Natural killer cell treated with Interleukin-12 subunit alpha and Interleukin-12 subunit beta and Interleukin-15 and Interleukin-18, amount 100 ng/mL, for 72 hours (primary cell): ENCODE results near the gene STEAP4. TPM values are rescaled to one million over a fixed set of nuclear protein-coding genes. Genes with fewer than 3 reads are reported as not detected.

Experiments
- ATAC-seq, 2 donors: fragments of 150-1000 bp; cut with Tn5 transposase in 1 of 2; sonication (Bioruptor Pico), chemical (Tn5 transposase) in 1 of 2; 2 replicates each; pipeline ENCODE4 v1.10.0; 2021
- DNase-seq: peaks from one replicate; pipeline ENCODE4 v3.0.0; 2022; ENCODE audit warnings: low spot score
- H3K27ac Mint-ChIP-seq, 2 donors: 1 replicate in 1 of 2; 2 replicates in 1 of 2; pipeline ENCODE4 v1.8.0; 2022; ENCODE audit warnings: mixed read lengths in 2 of 2, mild to moderate bottlenecking in 1 of 2, moderate library complexity in 1 of 2
- H3K27me3 Mint-ChIP-seq, 2 donors: 1 replicate in 1 of 2; 2 replicates in 1 of 2; pipeline ENCODE4 v1.8.0; 2022; ENCODE audit warnings: mixed read lengths in 2 of 2
- H3K36me3 Mint-ChIP-seq: one replicate; pipeline ENCODE4 v1.8.0; 2022; ENCODE audit warnings: mixed read lengths
- H3K4me1 Mint-ChIP-seq, 2 donors: 1 replicate in 1 of 2; 2 replicates in 1 of 2; pipeline ENCODE4 v1.8.0; 2022; ENCODE audit warnings: low read depth in 2 of 2, mixed read lengths in 2 of 2, mild to moderate bottlenecking in 1 of 2
- H3K4me3 Mint-ChIP-seq: one replicate; pipeline ENCODE4 v1.8.0; 2022; ENCODE audit warnings: mixed read lengths
- H3K9me3 Mint-ChIP-seq: 2 replicates; pipeline ENCODE4 v1.8.0; 2022; ENCODE audit warnings: mixed read lengths
- total RNA-seq, 2 donors: library from RNA; stranded (reverse); gene quantifications; one replicate each; pipeline ENCODE4 v1.2.3, GENCODE V29; 2022

Gene STEAP4
- total RNA-seq, 2 donors from 2014 or later: not detected

- ATAC-seq: no peak
- DNase-seq: no peak
- Mint-ChIP-seq H3K9me3 (no peaks in the 10 kb centered on the region), H3K4me3 (no peak overlapping the region), H3K27ac (no peak overlapping the region), H3K4me1 (no peaks in the 10 kb centered on the region), H3K27me3 (peaks cover 18 to 32% of the 10 kb centered on the region in 2 donors), H3K36me3 (no peaks in the 10 kb centered on the region)
Observed at GRCh38 chr7:88243345-88243909, 63.3 kb downstream of the STEAP4 start.

- ATAC-seq: no peak
- H3K36me3 Mint-ChIP-seq: no peaks in the 10 kb centered on the region
Observed at GRCh38 chr7:88239852-88240251, 66.8 kb downstream of the STEAP4 start.

GRCh38 chr7:88233828-88234227 lies 72.9 kb downstream of the STEAP4 start:
- Mint-ChIP-seq H3K27ac (no peak overlapping the region), H3K36me3 (peaks cover 2% of the 10 kb centered on the region), H3K4me1 (no peaks in the 10 kb centered on the region), H3K27me3 (peaks cover 20 to 31% of the 10 kb centered on the region in 2 donors), H3K9me3 (no peaks in the 10 kb centered on the region), H3K4me3 (no peak overlapping the region)
- no peak for ATAC-seq
- no peak for DNase-seq

More at GRCh38 chr7:88239852-88240251, 66.8 kb downstream of the STEAP4 start:
- no peak overlapping the region for H3K4me3 Mint-ChIP-seq
- H3K27me3 Mint-ChIP-seq: peaks cover 6 to 19% of the 10 kb centered on the region in 2 donors
- no peaks in the 10 kb centered on the region for H3K4me1 Mint-ChIP-seq
- H3K27ac Mint-ChIP-seq: no peak overlapping the region
- no peak for DNase-seq
- no peaks in the 10 kb centered on the region for H3K9me3 Mint-ChIP-seq

GRCh38 chr7:88230646-88231045 lies 76.0 kb downstream of the STEAP4 start:
- no peak overlapping the region for H3K27ac Mint-ChIP-seq
- H3K4me1 Mint-ChIP-seq: no peaks in the 10 kb centered on the region

GRCh38 chr7:88229302-88229995 lies 77.2 kb downstream of the STEAP4 start:
- no peak overlapping the region for H3K27ac Mint-ChIP-seq
- peaks cover 10% of the 10 kb centered on the region for H3K36me3 Mint-ChIP-seq
- H3K27me3 Mint-ChIP-seq: peaks cover 14 to 28% of the 10 kb centered on the region in 2 donors
- no peak for ATAC-seq
- no peaks in the 10 kb centered on the region for H3K9me3 Mint-ChIP-seq
- H3K4me3 Mint-ChIP-seq: no peak overlapping the region
- DNase-seq: no peak
- H3K4me1 Mint-ChIP-seq: no peaks in the 10 kb centered on the region

More at GRCh38 chr7:88230646-88231045, 76.0 kb downstream of the STEAP4 start:
- Mint-ChIP-seq H3K4me3 (no peak overlapping the region), H3K27me3 (peaks cover 20 to 36% of the 10 kb centered on the region in 2 donors), H3K36me3 (peaks cover 10% of the 10 kb centered on the region), H3K9me3 (no peaks in the 10 kb centered on the region)
- ATAC-seq: peak in 1 of 2 donors; percentile 36
- DNase-seq: no peak

DNA sequence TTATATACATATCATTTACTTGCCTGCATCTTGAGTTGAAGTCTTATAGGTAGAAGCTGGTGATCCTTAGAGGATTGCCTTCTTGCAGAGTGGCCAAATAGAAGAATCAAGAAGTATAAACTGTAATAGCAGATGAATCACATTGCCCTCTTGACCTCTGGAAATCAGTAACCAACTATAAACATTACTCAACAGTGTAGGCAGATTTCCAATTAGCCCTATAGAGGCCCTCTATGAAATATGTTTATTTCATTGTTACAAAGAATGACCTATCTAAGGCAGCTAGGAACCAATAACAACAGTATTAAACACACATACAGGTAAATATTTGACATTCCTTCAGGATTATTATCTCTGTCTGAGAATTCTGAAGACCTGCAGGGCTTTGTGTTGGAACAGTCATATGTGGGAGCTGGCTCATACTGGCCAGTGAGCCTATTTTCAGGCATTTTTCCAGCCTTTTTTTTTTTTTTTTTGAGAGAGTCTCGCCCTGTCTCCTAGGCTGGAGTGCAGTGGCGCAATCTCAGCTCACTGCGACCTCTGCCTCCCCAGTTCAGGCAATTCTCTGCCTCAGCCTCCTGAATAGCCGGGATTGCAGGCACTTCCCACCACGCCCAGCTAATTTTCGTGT lies 79.7 kb downstream of the STEAP4 start:
- peaks cover 13 to 28% of the 10 kb centered on the region in 2 donors for H3K27me3 Mint-ChIP-seq
- peaks cover 10% of the 10 kb centered on the region for H3K36me3 Mint-ChIP-seq
- ATAC-seq: no peak
- no peaks in the 10 kb centered on the region for H3K9me3 Mint-ChIP-seq
- no peak for DNase-seq
- H3K4me3 Mint-ChIP-seq: no peak overlapping the region
- no peak overlapping the region for H3K27ac Mint-ChIP-seq
- H3K4me1 Mint-ChIP-seq: no peaks in the 10 kb centered on the region

DNA sequence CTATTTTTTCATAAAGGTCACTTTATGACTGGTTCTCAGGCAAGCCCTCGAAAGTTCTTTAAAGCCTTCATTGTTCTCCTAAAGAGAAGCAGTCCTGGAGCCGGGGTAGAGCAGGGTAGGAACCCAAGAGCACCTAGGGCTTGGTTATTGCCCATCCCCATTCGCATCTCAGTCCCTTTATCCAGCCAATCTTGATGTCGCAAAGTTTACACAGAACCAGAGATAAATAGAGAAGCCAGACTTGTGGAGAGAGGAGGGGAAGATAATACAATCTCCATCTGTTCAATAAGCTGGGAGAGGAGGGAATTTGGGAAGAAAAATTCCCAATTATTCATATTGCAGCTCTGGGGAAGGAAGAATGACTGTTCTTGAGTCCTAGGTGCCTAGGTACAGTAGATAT lies 80.5 kb downstream of the STEAP4 start:
- peaks cover 1 to 2% of the 10 kb centered on the region in 2 donors for H3K4me1 Mint-ChIP-seq
- no peak for ATAC-seq
- DNase-seq: no peak
- no peak overlapping the region for H3K4me3 Mint-ChIP-seq
- H3K9me3 Mint-ChIP-seq: no peaks in the 10 kb centered on the region
- H3K36me3 Mint-ChIP-seq: peaks cover 10% of the 10 kb centered on the region
- peaks cover 6 to 21% of the 10 kb centered on the region in 2 donors for H3K27me3 Mint-ChIP-seq
- no peak overlapping the region for H3K27ac Mint-ChIP-seq

DNA sequence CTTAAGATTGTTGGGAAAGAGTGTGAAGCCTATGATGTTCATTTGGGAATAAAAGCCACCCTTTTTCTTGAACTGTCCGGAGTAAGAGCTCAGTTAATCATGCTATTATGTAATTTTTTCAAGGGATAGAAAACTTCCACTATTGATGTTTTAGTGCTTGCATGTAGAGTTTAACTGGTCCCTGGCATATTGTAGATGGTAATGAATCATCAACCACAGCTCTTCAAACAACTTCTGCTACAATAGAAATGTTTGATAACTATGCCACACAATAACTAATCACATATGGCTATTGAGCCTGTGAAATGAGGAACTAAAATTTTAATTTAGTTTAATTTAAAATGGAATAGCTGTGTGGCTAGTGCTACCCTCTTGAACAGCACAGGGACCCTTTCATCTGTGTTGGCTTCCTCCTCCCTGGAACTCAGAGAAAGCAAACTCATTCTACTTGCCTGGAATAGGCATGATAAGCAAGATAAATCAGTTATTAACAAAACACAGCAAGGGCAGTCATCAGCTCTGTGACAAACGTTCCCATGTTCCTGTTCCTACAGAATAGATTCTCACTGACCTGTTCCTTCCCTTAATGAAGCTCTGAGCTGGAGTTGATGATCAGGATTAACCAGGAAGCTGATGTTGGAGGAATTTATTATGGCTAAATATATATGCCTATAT lies 82.0 kb downstream of the STEAP4 start:
- peaks cover 0 to 12% of the 10 kb centered on the region in 2 donors for H3K27me3 Mint-ChIP-seq

DNA sequence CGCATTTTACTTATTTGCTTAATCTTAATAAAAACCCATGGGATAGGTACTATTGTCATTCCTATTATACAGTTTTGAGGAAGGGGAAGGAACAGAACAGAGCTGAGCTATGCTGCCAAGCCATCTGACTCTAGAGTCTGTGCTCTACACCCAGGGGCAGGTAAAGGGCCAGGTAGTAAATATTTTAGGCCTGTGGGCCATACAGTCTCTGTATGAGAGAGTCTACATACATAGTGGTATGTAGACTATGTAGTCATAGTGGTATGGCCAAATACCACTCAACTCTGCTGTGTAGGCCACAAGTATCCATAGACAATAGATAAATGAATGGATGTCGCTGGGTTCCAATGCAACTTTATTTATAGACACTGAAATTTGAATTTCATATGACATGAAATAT lies 83.4 kb downstream of the STEAP4 start:
- peaks cover 0 to 3% of the 10 kb centered on the region in 2 donors for H3K27me3 Mint-ChIP-seq
- no peaks in the 10 kb centered on the region for H3K9me3 Mint-ChIP-seq
- H3K27ac Mint-ChIP-seq: no peak overlapping the region
- DNase-seq (no peak), ATAC-seq (no peak)
- peaks cover 8% of the 10 kb centered on the region for H3K36me3 Mint-ChIP-seq
- H3K4me3 Mint-ChIP-seq: no peak overlapping the region
- H3K4me1 Mint-ChIP-seq: peaks cover 14 to 17% of the 10 kb centered on the region in 2 donors

More for the DNA sequence above, 82.0 kb downstream of the STEAP4 start:
- no peak for DNase-seq
- H3K27ac Mint-ChIP-seq: no peak overlapping the region
- H3K36me3 Mint-ChIP-seq: peaks cover 10% of the 10 kb centered on the region
- no peak for ATAC-seq
- peaks cover 8 to 9% of the 10 kb centered on the region in 2 donors for H3K4me1 Mint-ChIP-seq
- H3K4me3 Mint-ChIP-seq: no peak overlapping the region
- no peaks in the 10 kb centered on the region for H3K9me3 Mint-ChIP-seq

Other genes with a start within 250 kb of the STEAP4 start
- 100 to 1,000 TPM; 140 to 152 TPM for gene SRI, start 86.9 kb downstream of the STEAP4 start, total RNA-seq